ENCODE measurements around the gene POMT1. TPM values are rescaled to one million over a fixed set of nuclear protein-coding genes. Genes with fewer than 3 reads are reported as not detected.
A peak's percentile ranks its signal among the peaks of the same experiment; 100 is the strongest.
"Not testable (repeated sequence)": the region's sequence is repeated elsewhere in the genome, so short reads cannot be mapped to it uniquely, and the experiment has no call there.

The POMT1 gene
- 43.9 TPM for total RNA-seq

- peak; percentile 87 for DNase-seq (ENCODE audit: low spot score)
Measured at GRCh38 chr9:131502781-131503625, at the start of gene POMT1. Gene POMT1, plus strand, starts transcription at chr9:131502918. Its CDS starts 1,301 bp downstream, at chr9:131504219.

GRCh38 chr9:131454028-131454427 lies 48.7 kb upstream of the POMT1 start:
- no peak for DNase-seq (ENCODE audit: low spot score)

GRCh38 chr9:131455655-131456054 lies 47.1 kb upstream of the POMT1 start:
- not testable (repeated sequence) for DNase-seq (ENCODE audit: low spot score)

- DNase-seq (ENCODE audit: low spot score): no peak
Measured at GRCh38 chr9:131457746-131458145, 45.0 kb upstream of the POMT1 start.

GRCh38 chr9:131459056-131459455 lies 43.7 kb upstream of the POMT1 start:
- DNase-seq (ENCODE audit: low spot score): no peak

GRCh38 chr9:131461166-131461565 lies 41.6 kb upstream of the POMT1 start:
- no peak for DNase-seq (ENCODE audit: low spot score)

- DNase-seq (ENCODE audit: low spot score): no peak
Measured at GRCh38 chr9:131464354-131465000, 38.2 kb upstream of the POMT1 start.

- no peak for DNase-seq (ENCODE audit: low spot score)
Measured at GRCh38 chr9:131465401-131465800, 37.3 kb upstream of the POMT1 start.

GRCh38 chr9:131467214-131467935 lies 35.3 kb upstream of the POMT1 start:
- no peak for DNase-seq (ENCODE audit: low spot score)

- no peak for DNase-seq (ENCODE audit: low spot score)
Measured at GRCh38 chr9:131468031-131468430, 34.7 kb upstream of the POMT1 start.

GRCh38 chr9:131469356-131469755 lies 33.4 kb upstream of the POMT1 start:
- DNase-seq (ENCODE audit: low spot score): no peak

- DNase-seq (ENCODE audit: low spot score): no peak
Measured at GRCh38 chr9:131469951-131470350, 32.8 kb upstream of the POMT1 start.

GRCh38 chr9:131470581-131470991 lies 32.1 kb upstream of the POMT1 start:
- no peak for DNase-seq (ENCODE audit: low spot score)

GRCh38 chr9:131472085-131472484 lies 30.6 kb upstream of the POMT1 start:
- not testable (repeated sequence) for DNase-seq (ENCODE audit: low spot score)

GRCh38 chr9:131473198-131473885 lies 29.4 kb upstream of the POMT1 start:
- DNase-seq (ENCODE audit: low spot score): no peak

- DNase-seq (ENCODE audit: low spot score): no peak
Measured at GRCh38 chr9:131473891-131474290, 28.8 kb upstream of the POMT1 start.

GRCh38 chr9:131474711-131475110 lies 28.0 kb upstream of the POMT1 start:
- DNase-seq (ENCODE audit: low spot score): no peak

GRCh38 chr9:131475111-131475955 lies 27.4 kb upstream of the POMT1 start:
- DNase-seq (ENCODE audit: low spot score): no peak

GRCh38 chr9:131475956-131476776 lies 26.6 kb upstream of the POMT1 start:
- no peak for DNase-seq (ENCODE audit: low spot score)

GRCh38 chr9:131476777-131477345 lies 25.9 kb upstream of the POMT1 start:
- no peak for DNase-seq (ENCODE audit: low spot score)

Measured in mucosa of gallbladder (tissue), 1 donor.